Measurements from ENCODE around the gene ZBTB37. TPM values are rescaled to one million over a fixed set of nuclear protein-coding genes. Genes with fewer than 3 reads are reported as not detected.

Gene ZBTB37
- 1.1 to 1.8 TPM (median 1.4 TPM) in 5 replicates for total RNA-seq (2022; extraction: Qiagen RNA extraction; ENCODE audit: low read depth)

GRCh38 chr1:173868266-173869020 lies at the start of gene ZBTB37:
ZBTB37 (plus strand) TSS chr1:173868380; CDS start chr1:173870226, 1,846 bp downstream.

GRCh38 chr1:173824315-173825081 lies 43.7 kb upstream of the ZBTB37 start, which contains the start of the genes CENPL and DARS2:
CENPL (minus strand) TSS chr1:173824883; CDS start chr1:173811299, 13,584 bp downstream.
DARS2 (plus strand) TSS chr1:173824673; CDS start chr1:173825230, 557 bp downstream.

GRCh38 chr1:173867753-173868265 lies 371 bp upstream of the ZBTB37 start, which contains the start of gene GAS5:
GAS5 (minus strand) TSS chr1:173867989.

GRCh38 chr1:173917149-173917548 lies 49.0 kb downstream of the ZBTB37 start, which contains the start of gene SERPINC1:
SERPINC1 (minus strand) TSS chr1:173917327; CDS start chr1:173917259, 68 bp downstream.

Other genes starting within 250 kb of the ZBTB37 start
- gene TEX50, start 233.0 kb upstream of the ZBTB37 start, total RNA-seq (2022; extraction: Qiagen RNA extraction; ENCODE audit: low read depth): not detected in 5 replicates
- gene ANKRD45, start 198.5 kb upstream of the ZBTB37 start, total RNA-seq (2022; extraction: Qiagen RNA extraction; ENCODE audit: low read depth): 0.14 to 0.34 TPM (median 0.25 TPM) in 3 of 5 replicates, not detected in the others
- 10.5 to 17.3 TPM (median 13.7 TPM) in 5 replicates for gene KLHL20, start 153.4 kb upstream of the ZBTB37 start, total RNA-seq (2022; extraction: Qiagen RNA extraction; ENCODE audit: low read depth)
- gene DARS2, start 43.7 kb upstream of the ZBTB37 start, total RNA-seq (2022; extraction: Qiagen RNA extraction; ENCODE audit: low read depth): 37.2 to 44.7 TPM (median 41.8 TPM) in 5 replicates
- gene CENPL, start 43.5 kb upstream of the ZBTB37 start, total RNA-seq (2022; extraction: Qiagen RNA extraction; ENCODE audit: low read depth): 12.0 to 14.4 TPM (median 13.3 TPM) in 5 replicates
- gene GAS5, start 391 bp upstream of the ZBTB37 start, total RNA-seq (2022; extraction: Qiagen RNA extraction; ENCODE audit: low read depth): 287 to 387 TPM (median 302 TPM) in 5 replicates
- gene SERPINC1, start 48.9 kb downstream of the ZBTB37 start, total RNA-seq (2022; extraction: Qiagen RNA extraction; ENCODE audit: low read depth): 0.11 to 0.16 TPM (median 0.13 TPM) in 3 of 5 replicates, not detected in the others
- gene RC3H1, start 154.0 kb downstream of the ZBTB37 start, total RNA-seq (2022; extraction: Qiagen RNA extraction; ENCODE audit: low read depth): 4.4 to 6.6 TPM (median 5.5 TPM) in 5 replicates

All from A549 treated with GW870086 at 1 μM for 4 hours (cell line).